Inflammatory macrophage treated with lipopolysaccharide for 1 hour (primary cell): Measurements from ENCODE around the gene GOLGA8K.
"Not testable (repeated sequence)": the region's sequence is repeated elsewhere in the genome, so short reads cannot be mapped to it uniquely, and the experiment has no call there.

Experiments
- DNase-seq, 2 donors: peaks; one replicate each; pipeline ENCODE4 v3.0.0-alpha.2; 2020 to 2022

GOLGA8K gene

GRCh38 chr15:32352748-32353147 lies 50.3 kb downstream of the GOLGA8K start:
- DNase-seq = not testable (repeated sequence)

GRCh38 chr15:32350563-32351220 lies 52.4 kb downstream of the GOLGA8K start:
- not testable (repeated sequence) for DNase-seq

GRCh38 chr15:32347037-32347436 lies 56.1 kb downstream of the GOLGA8K start:
- DNase-seq = not testable (repeated sequence)

- DNase-seq = not testable (repeated sequence)
Measured at GRCh38 chr15:32345978-32346547, 57.0 kb downstream of the GOLGA8K start.

- not testable (repeated sequence) for DNase-seq
Measured at GRCh38 chr15:32343921-32344320, 59.2 kb downstream of the GOLGA8K start.
